ELF-1 (cell line): Measurements from ENCODE around the gene YIPF6.
"Not testable (repeated sequence)": the region's sequence is repeated elsewhere in the genome, so short reads cannot be mapped to it uniquely, and the experiment has no call there.

Experiments
- DNase-seq: peaks from one replicate; pipeline ENCODE4 v3.0.0-alpha.2; 2016; ENCODE audit warnings: low read depth, low spot score

The YIPF6 gene

GRCh38 chrX:68498508-68499379, at the start of gene YIPF6:
Gene YIPF6, plus strand, starts transcription at chrX:68499051. Its CDS starts 16 bp downstream, at chrX:68499067.
- peak; percentile 90 for DNase-seq

- no peak for DNase-seq
These were observed 47.1 kb upstream of the YIPF6 start for GRCh38 chrX:68451720-68452119.

- peak; percentile 22 for DNase-seq
These were observed 44.2 kb upstream of the YIPF6 start for GRCh38 chrX:68454476-68455150.

DNA sequence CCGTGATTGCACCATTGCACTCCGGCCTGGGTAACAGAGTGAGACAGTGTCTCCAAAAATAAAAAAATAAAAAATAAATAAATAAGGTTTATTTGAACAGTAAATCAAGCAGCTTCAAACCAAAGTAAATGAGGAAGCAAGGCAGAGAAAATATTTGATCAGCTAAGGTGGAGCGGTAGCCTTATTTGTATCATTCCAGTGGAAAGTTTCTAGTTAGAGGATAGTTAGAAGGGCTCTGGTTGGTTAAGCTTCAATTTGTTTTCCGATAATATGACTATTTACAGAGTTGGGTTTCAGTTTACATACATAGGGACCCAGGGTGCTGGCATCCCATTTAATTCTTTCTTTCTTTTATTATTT, 43.7 kb upstream of the YIPF6 start:
- DNase-seq, result no peak

- no peak for DNase-seq
These were observed 37.8 kb upstream of the YIPF6 start for GRCh38 chrX:68461093-68461492.

DNA sequence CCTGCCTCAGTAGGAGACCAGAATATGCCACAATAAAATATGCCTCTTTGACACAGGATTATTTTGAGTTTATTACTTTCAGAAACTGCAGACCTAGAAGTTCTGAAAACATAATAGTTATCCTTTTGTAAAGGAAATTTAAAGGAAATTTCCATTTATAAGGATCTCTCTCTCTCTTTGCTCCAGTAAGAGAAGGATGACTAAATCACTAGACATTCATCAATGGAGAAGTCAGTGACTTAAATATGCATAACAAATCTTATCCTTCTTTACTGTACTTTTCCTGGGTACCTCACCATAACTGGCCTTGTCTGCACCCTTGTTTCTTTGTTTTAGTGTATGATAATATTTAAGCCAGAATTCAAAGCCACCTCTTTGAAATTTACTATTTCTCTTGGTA, 37.3 kb upstream of the YIPF6 start:
- DNase-seq, result no peak

GRCh38 chrX:68462197-68462596, 36.7 kb upstream of the YIPF6 start:
- peak; percentile 12 for DNase-seq

DNA sequence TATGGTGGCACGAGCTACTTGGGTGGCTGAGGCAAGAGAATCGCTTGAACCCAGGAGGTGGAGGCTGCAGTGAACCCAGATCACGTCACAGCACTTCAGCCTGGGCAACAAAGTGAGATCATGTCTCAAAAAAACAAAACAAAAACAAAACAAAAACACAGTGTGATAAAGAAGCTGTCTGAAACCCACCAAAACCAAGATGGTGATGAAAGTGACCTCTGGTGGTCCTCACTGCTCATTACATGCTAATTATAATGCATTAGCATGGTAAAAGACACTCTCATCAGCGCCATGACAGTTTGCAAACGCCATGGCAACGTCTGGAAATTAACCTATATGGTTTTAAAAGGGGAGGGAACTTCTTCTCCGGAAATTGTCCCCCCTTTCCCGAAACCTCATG, 36.2 kb upstream of the YIPF6 start:
- peak; percentile 64 for DNase-seq

DNA sequence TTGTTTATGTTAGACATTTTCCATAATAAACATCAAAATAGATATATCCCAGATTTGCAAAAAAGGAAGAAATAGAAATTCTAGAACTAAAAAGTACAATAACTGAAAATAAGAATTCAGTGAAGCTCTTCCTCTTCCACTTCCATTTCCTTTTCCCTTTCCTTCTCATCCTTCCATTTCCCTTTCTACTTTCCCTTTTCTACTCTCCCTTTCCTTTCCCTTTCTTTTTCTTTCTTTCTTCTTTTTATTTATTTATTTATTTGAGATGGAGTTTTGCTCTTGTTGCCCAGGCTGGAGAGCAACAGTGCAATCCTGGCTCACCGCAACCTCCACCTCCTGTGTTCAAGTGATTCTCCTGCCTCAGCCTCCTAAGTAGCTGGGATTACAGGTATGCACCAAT, 35.0 kb upstream of the YIPF6 start:
- no peak for DNase-seq

GRCh38 chrX:68464796-68465195, 34.1 kb upstream of the YIPF6 start:
- no peak for DNase-seq

- DNase-seq, result no peak
These were observed 17.9 kb upstream of the YIPF6 start for GRCh38 chrX:68480969-68481368.

DNA sequence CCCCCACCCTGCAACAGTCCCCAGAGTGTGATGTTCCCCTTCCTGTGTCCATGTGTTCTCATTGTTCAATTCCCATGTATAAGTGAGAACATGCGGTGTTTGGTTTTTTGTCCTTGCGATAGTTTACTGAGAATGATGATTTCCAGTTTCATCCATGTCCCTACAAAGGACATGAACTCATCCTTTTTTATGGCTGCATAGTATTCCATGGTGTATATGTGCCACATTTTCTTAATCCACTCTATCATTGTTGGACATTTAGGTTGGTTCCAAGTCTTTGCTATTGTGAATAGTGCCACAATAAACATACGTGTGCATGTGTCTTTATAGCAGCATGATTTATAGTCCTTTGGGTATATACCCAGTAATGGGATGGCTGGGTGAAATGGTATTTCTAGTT, 12.7 kb upstream of the YIPF6 start:
- DNase-seq, result not testable (repeated sequence)

DNA sequence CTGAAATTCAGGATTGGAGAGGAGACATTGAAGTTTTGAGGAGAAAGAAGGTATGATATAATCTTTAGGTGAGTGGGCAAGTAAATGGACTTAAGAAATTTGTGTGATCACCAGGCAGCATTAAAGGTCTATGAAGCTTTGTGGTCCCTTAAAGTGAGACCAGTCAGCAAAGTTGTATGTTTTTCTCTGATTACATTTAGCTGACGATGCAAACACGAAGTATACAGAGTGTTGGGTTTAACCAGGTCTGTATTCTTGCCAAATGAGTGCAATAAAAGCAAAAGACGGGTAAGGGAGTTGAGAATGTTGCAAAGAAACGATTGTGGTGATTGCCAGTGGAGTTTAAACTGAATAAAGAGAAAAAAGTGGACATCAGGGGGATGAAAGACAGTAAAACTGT, 11.6 kb upstream of the YIPF6 start:
- DNase-seq, result no peak

- DNase-seq, result no peak
These were observed 10.9 kb upstream of the YIPF6 start for GRCh38 chrX:68487924-68488323.

GRCh38 chrX:68488657-68489056, 10.2 kb upstream of the YIPF6 start:
- DNase-seq, result no peak

- DNase-seq, result no peak
These were observed 8.2 kb upstream of the YIPF6 start for GRCh38 chrX:68490644-68491043.

DNA sequence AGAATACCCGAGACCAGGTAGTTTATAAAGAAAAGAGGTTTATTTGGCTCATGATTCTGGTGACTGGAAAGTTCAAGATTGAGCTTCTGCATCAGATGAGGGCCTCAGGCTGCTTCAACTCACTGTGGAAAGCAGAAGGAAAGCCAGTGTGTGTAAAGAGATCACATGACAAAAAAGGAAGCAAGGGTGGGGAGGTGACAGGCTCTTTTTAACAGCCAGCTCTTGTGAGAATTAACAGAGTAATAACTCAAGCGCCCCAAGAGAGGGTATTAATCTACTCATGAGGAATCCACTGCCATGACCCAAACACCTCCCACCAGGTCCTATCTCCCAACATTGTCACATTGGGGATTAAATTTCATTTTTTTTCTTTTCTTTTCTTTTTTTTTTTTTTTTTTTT, 6.3 kb upstream of the YIPF6 start:
- DNase-seq, result no peak

GRCh38 chrX:68493776-68494175, 5.1 kb upstream of the YIPF6 start:
- not testable (repeated sequence) for DNase-seq

GRCh38 chrX:68498044-68498507, 775 bp upstream of the YIPF6 start:
- DNase-seq, result peak; percentile 80

GRCh38 chrX:68499543-68500504, 973 bp downstream of the YIPF6 start:
- no peak for DNase-seq

DNA sequence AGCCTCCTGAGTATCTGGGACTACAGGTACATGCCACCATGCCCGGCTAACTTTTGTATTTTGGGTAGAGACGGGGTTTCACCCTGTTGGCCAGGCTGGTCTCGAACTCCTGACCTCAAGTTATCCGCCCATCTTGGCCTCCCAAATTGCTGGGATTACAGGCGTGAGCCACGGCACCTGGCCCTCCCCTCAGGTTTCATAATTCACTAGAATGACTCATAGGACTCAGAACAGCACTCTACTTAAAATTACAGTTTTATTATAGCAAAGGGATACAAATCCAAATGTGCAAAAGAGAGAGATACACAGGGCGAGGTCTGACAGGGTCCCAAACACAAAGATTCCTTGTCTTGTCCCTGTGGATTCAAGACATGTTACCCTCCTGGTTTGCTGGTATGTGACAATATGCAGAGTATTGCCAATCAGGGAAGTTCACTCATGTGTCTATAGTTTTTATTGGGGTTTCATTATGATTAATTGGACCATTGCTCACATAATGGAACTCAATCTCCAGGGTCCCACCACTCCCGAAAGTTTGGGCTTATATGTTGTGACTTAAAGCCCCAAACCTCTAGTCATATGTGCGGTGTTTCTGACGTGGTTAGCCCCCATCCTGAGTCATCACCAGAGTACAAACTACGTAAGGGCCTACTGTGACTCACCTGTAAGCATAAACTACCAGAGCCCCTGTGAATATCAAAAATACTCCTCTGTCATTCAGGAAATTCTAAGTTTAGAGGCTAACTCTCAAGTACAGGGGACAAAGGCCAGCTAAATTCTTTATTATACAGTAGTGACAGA, 5.2 kb downstream of the YIPF6 start:
- DNase-seq, result no peak
